Right ventricle myocardium inferior (tissue), 1 donor: Measurements from ENCODE around the gene RGS7BP. TPM values are rescaled to one million over a fixed set of nuclear protein-coding genes. Genes with fewer than 3 reads are reported as not detected.

Experiments
- ATAC-seq: fragments of 200-7000 bp; cut with Tn5 transposase; one replicate; pipeline ENCODE4 v1.9.1; 2020; ENCODE audit warnings: mild to moderate bottlenecking, moderate library complexity
- DNase-seq: peaks from one replicate; pipeline ENCODE4 v3.0.0; 2021; ENCODE audit errors: missing footprints
- intact Hi-C: fragments of 100-400 bp; cut with DNase I; formaldehyde crosslinking; loops from one replicate; pipeline ENCODE4 v1.11.0; 2022
- total RNA-seq: library from RNA; stranded (reverse); fragmentation: NEBNext Ultra II Directional; extraction: Animal tissue kit (Norgen Biotek cat#: 25700); gene quantifications from one replicate; pipeline ENCODE4 v1.2.1, GENCODE V29; 2021
- donor health status: DM: no; HTN: yes; CAD: no; lungs with severe emphysema.

The RGS7BP gene
- total RNA-seq, 1 donor from 2014 or later = 6.5 TPM

DNA sequence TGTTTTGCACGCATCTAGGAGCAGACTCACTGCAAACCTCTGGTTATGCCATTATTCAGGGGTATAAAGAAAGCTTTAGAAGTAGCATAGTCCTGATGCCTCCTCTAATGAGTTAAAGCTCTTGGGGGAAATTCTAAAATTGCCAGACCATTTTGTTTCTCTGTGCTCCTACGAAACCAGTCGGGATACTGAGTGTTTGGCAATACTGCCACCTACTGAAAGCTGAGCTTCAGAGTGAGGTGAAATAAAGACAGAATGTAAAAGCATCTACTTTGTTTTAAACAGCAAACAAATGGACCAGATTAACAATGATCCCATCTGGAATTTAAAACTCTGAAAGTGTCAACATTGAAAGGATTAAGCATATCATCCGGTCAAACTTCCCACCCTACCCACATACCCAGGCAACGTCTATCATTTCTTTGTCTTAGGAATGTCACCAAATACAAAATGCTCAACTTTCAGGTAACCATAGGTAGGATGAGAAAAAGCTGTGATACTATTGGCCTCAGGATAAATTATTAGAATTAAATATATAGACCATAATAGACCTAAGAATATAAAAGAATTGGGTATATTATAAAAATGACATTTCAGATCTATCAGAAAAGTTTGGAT, 106.6 kb downstream of the RGS7BP start:
- peak; percentile 60 for ATAC-seq
- DNase-seq = no peak
- intact Hi-C loops = loop anchor here (1.0 to 2.0 kb wide), 3 partner anchors 106 to 465 kb away; partner anchors contain the start of gene RGS7BP

DNA sequence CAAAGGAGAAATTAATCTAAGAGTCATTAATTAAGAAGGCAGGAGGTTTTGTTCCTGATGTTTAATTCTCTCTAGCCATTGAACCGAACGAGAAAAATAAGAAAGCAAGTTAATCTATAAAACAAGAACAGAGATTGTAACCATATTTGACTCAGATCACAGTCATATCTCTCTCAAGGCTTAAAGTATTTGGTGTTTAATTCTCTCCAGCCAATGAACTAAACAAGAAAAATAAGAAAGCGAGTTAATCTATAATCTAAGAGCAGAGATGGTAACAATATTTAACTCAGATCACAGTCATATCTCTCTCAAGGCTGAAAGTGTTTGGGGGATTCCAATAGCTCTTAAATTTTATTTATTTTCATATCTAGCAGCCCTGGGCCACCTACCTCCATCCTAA, 110.1 kb downstream of the RGS7BP start:
- intact Hi-C loops = no loop called here
- DNase-seq (no peak), ATAC-seq (no peak)

DNA sequence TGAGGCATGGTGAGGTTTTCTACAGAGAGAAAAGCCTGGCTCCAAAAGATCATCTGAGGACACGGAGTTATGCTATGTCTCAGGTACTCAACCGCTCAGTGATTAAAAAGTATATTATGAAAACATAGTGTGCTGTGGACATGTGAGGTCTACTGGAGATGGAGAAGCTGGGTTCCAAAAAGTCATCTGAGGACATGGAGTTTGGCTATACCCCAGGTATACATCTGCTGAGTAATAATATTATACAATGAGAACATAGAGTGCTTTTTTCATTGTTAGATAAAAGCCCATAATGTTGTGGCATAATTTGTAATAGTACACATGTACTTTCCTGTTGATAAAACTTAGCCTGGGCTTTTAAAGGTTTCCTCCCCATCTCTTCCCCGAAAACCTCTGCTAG, 113.8 kb downstream of the RGS7BP start:
- intact Hi-C loops = no loop called here
- ATAC-seq (peak; percentile 50), DNase-seq (no peak)

DNA sequence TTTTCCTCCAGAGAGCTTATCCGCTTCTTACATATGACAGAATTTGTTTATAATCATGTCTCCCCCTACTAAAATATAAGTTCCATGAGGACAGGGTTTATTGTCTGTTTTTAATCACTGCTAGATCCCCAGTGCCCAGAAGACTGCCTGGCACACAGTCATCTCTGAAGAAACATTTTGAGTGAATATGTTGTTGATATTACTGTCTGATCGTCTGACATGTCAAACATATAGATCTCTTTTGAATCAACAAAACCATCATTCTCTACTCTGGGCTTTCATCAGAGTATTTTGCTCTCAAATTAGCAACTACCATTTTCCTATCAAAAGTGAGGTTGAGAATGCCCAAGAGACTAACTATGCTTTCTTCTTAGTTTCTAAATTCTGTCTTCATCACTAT, 117.2 kb downstream of the RGS7BP start:
- ATAC-seq (no peak), DNase-seq (no peak)
- intact Hi-C loops = no loop called here

DNA sequence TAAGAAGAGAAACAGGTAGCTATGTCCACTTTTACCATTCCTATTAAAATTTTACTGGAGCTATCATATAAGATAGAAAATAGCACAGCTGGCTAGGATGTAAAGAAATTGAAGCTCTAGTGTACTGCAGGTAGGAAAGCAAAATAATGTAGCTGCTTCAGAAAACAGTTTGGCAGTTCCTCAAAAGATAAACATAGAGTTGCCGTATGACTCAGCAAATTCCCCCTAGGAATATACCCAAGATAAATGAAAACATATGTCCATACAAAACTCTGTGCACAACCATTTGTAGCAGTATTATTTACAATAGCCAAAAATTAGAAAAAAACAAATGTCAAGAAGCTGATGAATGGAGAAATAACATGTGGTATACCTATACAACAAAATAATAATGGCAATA, 119.9 kb downstream of the RGS7BP start:
- DNase-seq (no peak), ATAC-seq (no peak)
- intact Hi-C loops = no loop called here

DNA sequence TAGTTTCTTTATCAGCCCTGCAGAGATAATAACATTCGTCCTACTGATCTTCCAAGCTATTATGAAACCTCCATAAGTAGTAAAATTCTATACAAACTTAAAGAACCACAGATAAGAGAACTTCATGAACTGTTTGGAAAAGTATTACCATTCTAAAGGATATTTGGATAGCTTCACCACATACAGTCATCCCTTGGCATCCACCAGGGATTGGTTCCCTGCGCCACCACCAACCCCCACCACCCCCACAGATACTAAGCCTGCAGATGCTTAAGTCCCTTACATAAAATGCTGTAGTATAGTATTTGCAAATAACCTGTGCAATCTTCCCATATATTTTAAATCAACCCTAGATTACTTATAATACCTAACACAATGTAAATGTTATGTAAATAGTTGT, 123.1 kb downstream of the RGS7BP start:
- intact Hi-C loops = no loop called here
- ATAC-seq (no peak), DNase-seq (no peak)

DNA sequence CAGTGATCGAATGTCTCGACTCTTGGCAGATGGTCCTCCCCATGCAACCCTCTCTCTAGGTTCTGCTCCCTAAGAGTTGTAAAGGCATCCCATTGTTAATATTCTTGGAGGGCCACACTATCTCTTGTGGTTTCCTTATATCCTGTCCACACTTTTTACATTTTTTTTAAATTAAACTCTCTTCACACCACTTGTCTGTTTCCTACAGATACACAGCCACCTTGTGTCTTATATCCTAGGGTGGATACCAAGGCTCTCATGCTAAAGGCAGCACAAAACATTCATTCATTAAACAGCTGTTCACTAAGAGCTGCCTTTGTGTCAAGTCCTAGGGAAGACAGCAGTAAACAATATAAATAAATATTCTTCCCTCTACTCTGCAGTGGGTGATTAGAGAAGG, 124.0 kb downstream of the RGS7BP start:
- intact Hi-C loops = loop anchor here (10.0 kb wide), 1 partner anchor 855 kb away; the partner anchor contains the start of gene ADAMTS6
- DNase-seq (no peak), ATAC-seq (no peak)

DNA sequence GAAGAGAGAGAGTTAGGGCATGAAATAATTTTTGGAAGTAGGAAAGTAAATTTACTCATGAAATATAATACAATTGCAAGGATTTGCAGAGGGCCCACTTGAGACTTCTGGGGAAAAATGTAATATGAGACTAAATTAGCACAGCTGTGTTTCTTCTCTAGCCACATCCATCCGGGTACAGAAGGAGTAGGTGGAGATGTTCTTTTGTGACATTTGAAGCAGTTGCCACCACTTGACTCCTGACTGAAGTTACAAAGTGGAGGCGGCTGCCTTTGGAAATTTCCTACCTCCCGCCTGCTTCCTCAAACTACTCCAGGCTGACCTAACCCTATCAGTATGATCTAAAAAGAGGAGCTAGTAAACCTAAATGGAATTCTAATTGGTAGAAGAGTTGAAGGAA, 126.4 kb downstream of the RGS7BP start:
- no peak for ATAC-seq
- DNase-seq = no peak
- intact Hi-C loops = loop anchor here (10.0 kb wide), 1 partner anchor 853 kb away; the partner anchor contains the start of gene ADAMTS6

DNA sequence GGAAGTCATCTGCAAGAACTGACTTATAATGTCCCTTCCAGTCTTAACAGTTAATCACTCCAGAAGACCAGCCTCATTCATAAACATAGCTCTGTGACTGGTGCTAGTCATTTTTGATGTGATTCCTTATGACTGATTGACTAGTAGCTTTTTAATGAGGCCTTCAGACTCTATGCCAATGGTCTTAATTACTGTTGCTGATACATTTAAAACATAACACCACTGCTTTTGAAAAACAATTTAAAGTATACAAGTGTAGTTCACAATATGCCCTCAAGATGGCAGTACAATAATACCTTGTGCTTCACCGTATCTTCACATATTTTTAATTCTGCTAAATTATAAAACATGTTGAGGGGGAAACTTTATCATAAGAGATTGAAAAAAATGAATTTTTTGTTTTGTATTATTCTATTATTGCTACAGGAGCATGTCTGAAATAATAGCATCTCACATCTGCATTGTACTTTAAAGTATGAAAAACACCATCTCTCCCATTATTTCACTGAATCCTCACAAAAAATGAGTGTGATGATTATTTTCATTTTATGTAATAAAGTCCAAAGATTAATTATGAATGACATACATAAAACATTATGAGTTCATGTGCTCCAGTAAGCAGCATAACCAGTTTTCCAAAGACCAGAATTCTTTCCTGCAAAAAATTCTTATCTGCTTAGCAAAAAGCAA, 129.3 kb downstream of the RGS7BP start:
- no peak for ATAC-seq
- no peak for DNase-seq
- intact Hi-C loops = loop anchor here (1.0 to 10.0 kb wide), 2 partner anchors 149 to 850 kb away; partner anchors contain the start of gene ADAMTS6

DNA sequence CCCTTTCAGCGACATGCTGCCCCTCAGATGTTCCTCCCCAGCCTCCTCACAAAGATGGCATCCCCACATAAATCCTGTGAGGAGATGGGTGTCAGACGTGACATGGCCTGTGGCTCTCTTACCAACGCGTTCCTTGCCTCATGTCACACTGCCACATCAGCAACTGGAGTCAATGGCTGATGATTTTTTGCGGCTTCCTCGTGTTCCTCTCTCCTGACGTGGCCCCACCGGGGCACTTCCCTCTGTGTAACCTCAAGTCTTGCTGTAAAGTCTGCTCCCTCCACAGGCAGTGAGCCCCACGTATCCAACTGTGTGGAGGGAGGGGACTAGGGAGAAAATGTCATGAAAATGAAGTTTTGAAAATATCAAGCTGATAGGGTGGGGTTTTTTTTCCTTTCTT, 131.3 kb downstream of the RGS7BP start:
- intact Hi-C loops = loop anchor here (10.0 kb wide), 1 partner anchor 848 kb away; the partner anchor contains the start of gene ADAMTS6
- ATAC-seq (no peak), DNase-seq (no peak)

DNA sequence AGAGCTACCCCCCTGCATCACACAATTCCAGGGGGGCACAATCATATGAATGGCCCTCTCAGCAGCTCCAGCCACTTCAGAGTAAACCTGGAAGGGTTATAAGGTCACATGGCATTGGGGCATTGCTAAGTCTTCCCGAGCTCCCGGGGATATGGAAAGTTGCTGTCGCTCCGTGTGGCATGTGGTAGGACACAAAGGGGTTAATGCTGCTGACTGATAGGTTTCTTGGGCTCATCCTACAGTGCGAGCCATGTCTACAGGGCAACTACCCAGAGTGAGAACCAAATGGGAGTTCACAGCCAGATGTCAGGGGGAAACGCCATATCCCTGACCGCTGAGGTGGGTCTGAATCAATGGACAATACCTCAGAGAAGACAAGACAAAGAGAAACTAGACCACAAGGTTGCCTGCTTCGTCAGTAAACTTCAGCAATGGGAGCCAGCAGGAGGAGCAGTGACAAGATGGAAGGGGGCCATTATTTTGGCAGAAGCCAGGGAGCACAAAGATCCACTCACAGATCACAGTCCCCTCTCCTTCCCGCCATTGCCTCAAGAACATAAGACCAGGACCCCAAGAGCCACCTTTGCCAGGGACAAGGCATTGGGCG, 132.1 kb downstream of the RGS7BP start:
- intact Hi-C loops = loop anchor here (10.0 kb wide), 1 partner anchor 847 kb away; the partner anchor contains the start of gene ADAMTS6
- DNase-seq = no peak
- ATAC-seq = no peak

DNA sequence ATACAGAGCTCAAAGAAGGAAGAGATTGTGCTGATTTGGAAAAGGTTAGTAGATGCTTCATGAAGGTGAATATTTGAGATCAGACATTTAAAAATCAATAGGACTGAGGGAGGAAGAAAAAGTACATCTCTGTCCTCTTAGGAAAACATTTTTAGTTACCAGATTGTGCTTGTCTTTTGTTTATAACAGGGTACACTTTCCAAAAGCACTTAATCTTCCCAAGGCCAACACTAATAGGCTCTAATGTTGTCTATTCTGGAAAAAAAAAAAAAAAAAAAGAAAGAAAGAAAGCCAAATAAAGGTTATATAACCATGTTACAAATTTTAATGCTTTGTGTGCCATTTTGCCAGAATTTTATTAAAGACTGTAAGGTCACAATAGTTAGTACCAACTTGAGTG, 139.0 kb downstream of the RGS7BP start:
- ATAC-seq (no peak), DNase-seq (no peak)
- intact Hi-C loops = no loop called here

DNA sequence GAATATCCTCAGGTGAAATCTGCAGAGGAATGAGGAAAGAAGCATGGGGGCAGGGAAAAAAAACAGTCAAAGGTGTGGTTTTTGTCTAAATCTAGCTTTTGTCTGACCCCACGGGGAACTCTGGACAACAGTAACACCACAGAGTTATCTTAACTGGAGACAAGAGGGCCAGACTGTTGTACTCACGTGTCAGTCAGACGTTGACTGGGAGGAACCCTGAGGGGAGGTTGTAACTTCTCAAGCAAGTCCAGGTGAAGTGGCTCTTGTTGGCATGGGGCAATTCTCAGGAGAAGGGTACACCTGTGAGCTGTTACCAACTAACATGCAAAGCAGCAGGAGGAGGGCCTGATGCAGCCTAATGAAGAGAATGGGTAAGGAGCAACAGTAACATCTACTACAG, 140.4 kb downstream of the RGS7BP start:
- intact Hi-C loops = no loop called here
- no peak for DNase-seq
- no peak for ATAC-seq

DNA sequence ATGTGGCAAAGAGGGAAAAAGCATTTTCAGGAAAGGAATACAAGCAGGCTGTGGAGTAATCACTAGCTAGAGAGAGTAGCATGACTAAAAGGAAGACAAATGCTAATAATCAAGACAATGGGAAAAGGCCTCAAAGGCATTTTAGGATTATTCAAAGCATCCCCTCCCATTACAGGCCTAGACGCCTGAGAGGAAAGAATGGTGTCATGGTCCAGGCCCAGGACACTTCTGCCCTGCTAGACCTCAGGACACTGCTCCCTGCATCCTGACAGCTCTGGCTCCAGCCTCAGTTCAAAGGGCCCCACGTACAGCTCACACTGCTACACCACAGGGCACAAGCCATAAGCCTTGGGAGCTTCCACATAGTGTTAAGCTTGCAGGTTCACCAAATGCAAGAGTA, 143.7 kb downstream of the RGS7BP start:
- no peak for DNase-seq
- intact Hi-C loops = no loop called here
- ATAC-seq = no peak

DNA sequence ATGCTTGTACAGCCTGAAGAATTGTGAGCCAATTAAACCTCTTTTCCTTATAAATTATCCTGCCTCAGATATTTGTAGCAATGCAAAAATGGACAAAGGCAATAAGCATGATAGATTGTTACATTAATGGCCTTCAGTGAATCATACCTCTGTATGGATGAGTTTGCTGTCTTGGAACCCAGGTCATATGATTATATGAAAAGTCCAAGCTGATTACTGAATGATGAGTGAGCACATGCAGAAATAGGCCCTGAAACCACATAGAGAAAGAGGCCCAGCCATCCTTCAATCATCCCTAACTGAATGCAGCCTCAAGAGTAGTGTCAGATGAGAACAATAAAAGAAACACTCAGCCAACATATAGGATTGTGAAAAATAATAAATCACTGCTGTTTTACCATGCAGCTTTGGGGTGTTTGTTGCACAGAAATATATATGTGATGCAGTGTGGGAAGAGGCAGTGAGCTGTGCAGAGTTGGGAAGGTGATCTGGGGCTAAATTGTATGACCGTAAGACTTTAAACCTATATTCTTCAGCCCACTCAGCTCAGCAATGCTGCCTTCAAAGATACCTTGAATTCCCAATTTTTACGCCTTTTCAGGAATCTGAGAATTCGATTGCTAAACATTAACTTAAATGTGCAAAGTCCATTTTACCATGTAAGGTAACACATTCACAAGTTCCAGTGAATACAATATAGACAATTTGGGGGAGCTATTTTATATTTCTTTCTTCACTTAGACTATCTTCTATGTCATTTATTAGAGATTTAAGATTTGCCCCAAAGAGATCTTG, 148.1 kb downstream of the RGS7BP start:
- DNase-seq = no peak
- no peak for ATAC-seq
- intact Hi-C loops = no loop called here

DNA sequence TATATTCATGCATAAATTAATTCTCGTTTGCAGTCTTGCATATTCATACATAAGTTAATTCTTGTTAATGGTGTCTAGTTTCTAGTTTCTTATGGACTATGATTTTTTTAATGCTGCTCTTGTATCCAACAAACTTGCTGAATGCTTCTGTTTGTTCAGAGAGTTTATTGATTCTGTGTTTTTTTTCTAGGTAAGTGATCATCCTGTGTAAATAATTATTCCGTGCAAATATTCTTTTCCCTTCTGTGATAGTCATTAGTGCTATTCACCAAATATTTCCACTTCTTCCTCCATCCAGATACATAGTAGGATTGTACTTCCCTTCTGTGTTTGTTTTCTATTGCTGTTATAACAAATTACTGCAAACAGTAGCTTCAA, 148.7 kb downstream of the RGS7BP start:
- ATAC-seq (no peak), DNase-seq (no peak)
- intact Hi-C loops = no loop called here

DNA sequence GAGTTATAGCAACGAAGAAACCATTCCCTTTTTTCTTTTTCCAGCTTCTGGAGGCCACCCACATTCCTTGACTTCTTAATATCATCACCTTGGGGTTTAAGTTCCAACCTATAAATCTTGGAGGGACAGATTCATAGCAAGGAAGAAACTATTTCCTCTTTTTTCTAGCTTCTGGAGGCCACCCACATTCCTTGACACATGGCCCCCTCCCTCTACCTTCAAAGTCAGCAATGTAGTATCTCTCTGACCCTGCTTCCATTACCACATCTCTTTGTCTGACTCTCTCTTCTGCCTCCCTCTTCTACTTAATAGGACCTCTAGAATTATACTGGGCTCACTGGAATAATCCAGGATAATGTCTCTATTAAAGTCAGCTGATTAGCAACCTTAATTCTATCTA, 149.8 kb downstream of the RGS7BP start:
- no peak for DNase-seq
- no peak for ATAC-seq
- intact Hi-C loops = no loop called here

DNA sequence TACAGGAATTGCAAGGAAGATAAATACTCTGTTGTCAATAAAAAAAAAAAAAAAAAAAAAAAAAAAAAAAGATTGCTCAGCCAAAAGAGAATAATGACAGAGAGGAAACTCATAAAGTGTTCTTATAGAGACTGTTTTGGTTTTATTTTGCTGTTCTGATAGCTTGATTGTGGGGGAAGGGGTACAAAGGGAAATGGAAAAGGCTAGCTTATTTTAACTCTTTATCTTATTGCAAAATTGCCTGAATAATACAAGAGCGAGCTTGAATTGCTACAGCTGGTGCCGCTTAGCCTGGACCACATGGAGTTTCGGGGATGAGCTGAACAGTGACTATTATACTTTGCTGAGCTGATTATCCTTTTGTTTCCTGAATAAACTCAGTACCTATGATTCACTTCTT, 153.5 kb downstream of the RGS7BP start:
- DNase-seq = no peak

More for the DNA sequence above, 153.5 kb downstream of the RGS7BP start:
- intact Hi-C loops = no loop called here
- ATAC-seq = no peak
